A549 (cell line): ENCODE measurements around the gene C3orf49.

ENCODE experiments used
- CHD4 ChIP-seq: fragments of 200-600 bp; sonication (generic); IDR thresholded peaks from 2 replicates; pipeline ENCODE4 v1.6.1; 2016; ENCODE audit warnings: antibody characterized with exemption, mild to moderate bottlenecking, borderline replicate concordance
- CTCF ChIP-seq: fragments of >200 bp; sonication (Bioruptor Twin); formaldehyde crosslinking; IDR thresholded peaks from 3 replicates; pipeline ENCODE4 v1.5.1; 2016
- EP300 ChIP-seq, 2 experiments: fragments of >200 bp; sonication (Bioruptor Twin); formaldehyde crosslinking; IDR thresholded peaks; 2 replicates in 1 of 2; 3 replicates in 1 of 2; pipeline ENCODE4 v1.6.1; 2016 to 2017
- FOSB ChIP-seq: fragments of 250-450 bp; sonication (Bioruptor Pico); IDR thresholded peaks from 2 replicates; pipeline ENCODE4 v1.5.0; 2020; ENCODE audit warnings: mild to moderate bottlenecking, moderate library complexity
- JUN ChIP-seq, 2 experiments: fragments of >200 bp; sonication (Bioruptor Twin); formaldehyde crosslinking; IDR thresholded peaks; 2 replicates in 1 of 2; 3 replicates in 1 of 2; pipeline ENCODE4 v1.6.1; 2016 to 2017
- POLR2A ChIP-seq: IDR thresholded peaks from 2 replicates; pipeline ENCODE4 v1.6.1; 2012; ENCODE audit warnings: mild to moderate bottlenecking, low read length
- RCOR1 ChIP-seq: fragments of 150-350 bp; IDR thresholded peaks from 2 replicates; pipeline ENCODE4 v1.6.1; 2014; ENCODE audit warnings: antibody characterized with exemption, low read length, low read depth
- RNF2 ChIP-seq: fragments of 200-600 bp; sonication (generic); IDR thresholded peaks from 2 replicates; pipeline ENCODE4 v1.6.1; 2016; ENCODE audit warnings: low read depth, mild to moderate bottlenecking, antibody characterized with exemption, moderate library complexity, borderline replicate concordance
- TFCP2L1 ChIP-seq: fragments of 250-450 bp; sonication (Bioruptor Pico); IDR thresholded peaks from 2 replicates; pipeline ENCODE4 v1.5.0; 2021; ENCODE audit warnings: mild to moderate bottlenecking
- ZNF302 ChIP-seq: fragments of 250-450 bp; sonication (Bioruptor Pico); IDR thresholded peaks from 2 replicates; pipeline ENCODE4 v1.9.0; 2021; ENCODE audit warnings: inconsistent platforms, mild to moderate bottlenecking, moderate library complexity
- TF ChIP-seq, protein P1 (sequence below): fragments of >200 bp; sonication (Bioruptor Twin); formaldehyde crosslinking; IDR thresholded peaks from 3 replicates; pipeline ENCODE4 v1.6.1; 2016
- TF ChIP-seq, protein P2 (sequence below): fragments of 200-600 bp; sonication (generic); IDR thresholded peaks from 2 replicates; pipeline ENCODE4 v1.6.1; 2016; ENCODE audit warnings: antibody characterized with exemption, mild to moderate bottlenecking, moderate library complexity

- TF ChIP-seq CHD4 (no peak), RNF2 (no peak), JUN (IDR thresholded peaks at IDR 0.05) (no peak), CTCF (no peak), POLR2A (no peak), RCOR1 (no peak), FOSB (no peak), TFCP2L1 (CRISPR knock-in tag) (no peak), ZNF302 (CRISPR knock-in tag) (no peak), EP300 (IDR thresholded peaks at IDR 0.05) (no peak)
- TF ChIP-seq, protein P1, sequence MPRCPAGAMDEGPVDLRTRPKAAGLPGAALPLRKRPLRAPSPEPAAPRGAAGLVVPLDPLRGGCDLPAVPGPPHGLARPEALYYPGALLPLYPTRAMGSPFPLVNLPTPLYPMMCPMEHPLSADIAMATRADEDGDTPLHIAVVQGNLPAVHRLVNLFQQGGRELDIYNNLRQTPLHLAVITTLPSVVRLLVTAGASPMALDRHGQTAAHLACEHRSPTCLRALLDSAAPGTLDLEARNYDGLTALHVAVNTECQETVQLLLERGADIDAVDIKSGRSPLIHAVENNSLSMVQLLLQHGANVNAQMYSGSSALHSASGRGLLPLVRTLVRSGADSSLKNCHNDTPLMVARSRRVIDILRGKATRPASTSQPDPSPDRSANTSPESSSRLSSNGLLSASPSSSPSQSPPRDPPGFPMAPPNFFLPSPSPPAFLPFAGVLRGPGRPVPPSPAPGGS, result no peak
- TF ChIP-seq, protein P2, sequence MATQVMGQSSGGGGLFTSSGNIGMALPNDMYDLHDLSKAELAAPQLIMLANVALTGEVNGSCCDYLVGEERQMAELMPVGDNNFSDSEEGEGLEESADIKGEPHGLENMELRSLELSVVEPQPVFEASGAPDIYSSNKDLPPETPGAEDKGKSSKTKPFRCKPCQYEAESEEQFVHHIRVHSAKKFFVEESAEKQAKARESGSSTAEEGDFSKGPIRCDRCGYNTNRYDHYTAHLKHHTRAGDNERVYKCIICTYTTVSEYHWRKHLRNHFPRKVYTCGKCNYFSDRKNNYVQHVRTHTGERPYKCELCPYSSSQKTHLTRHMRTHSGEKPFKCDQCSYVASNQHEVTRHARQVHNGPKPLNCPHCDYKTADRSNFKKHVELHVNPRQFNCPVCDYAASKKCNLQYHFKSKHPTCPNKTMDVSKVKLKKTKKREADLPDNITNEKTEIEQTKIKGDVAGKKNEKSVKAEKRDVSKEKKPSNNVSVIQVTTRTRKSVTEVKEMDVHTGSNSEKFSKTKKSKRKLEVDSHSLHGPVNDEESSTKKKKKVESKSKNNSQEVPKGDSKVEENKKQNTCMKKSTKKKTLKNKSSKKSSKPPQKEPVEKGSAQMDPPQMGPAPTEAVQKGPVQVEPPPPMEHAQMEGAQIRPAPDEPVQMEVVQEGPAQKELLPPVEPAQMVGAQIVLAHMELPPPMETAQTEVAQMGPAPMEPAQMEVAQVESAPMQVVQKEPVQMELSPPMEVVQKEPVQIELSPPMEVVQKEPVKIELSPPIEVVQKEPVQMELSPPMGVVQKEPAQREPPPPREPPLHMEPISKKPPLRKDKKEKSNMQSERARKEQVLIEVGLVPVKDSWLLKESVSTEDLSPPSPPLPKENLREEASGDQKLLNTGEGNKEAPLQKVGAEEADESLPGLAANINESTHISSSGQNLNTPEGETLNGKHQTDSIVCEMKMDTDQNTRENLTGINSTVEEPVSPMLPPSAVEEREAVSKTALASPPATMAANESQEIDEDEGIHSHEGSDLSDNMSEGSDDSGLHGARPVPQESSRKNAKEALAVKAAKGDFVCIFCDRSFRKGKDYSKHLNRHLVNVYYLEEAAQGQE, result no peak
Measured at GRCh38 chr3:63817225-63817624, 1.9 kb upstream of the C3orf49 start.
